Transverse colon (tissue), 4 donors: ENCODE measurements around the gene EML4. TPM values are rescaled to one million over a fixed set of nuclear protein-coding genes. Genes with fewer than 3 reads are reported as not detected.

Source experiments
- DNase-seq: peaks from one replicate; pipeline ENCODE4 v3.0.0-alpha.2; 2019
- H3K27ac ChIP-seq, 4 donors: fragments of 200-600 bp; sonication (generic); 2 replicates each; pipeline ENCODE4 v1.5.1; 2016 to 2018; ENCODE audit warnings: inconsistent platforms in 4 of 4
- H3K27me3 ChIP-seq: fragments of 200-600 bp; sonication (generic); 2 replicates; pipeline ENCODE4 v1.5.1; 2017; ENCODE audit warnings: inconsistent platforms
- H3K36me3 ChIP-seq, 4 donors: fragments of 200-600 bp; sonication (generic); 2 replicates each; pipeline ENCODE4 v1.5.1; 2017 to 2019; ENCODE audit warnings: inconsistent platforms in 4 of 4
- H3K4me1 ChIP-seq, 4 donors: fragments of 200-600 bp; sonication (generic); 2 replicates each; pipeline ENCODE4 v1.5.1; 2017 to 2020; ENCODE audit warnings: inconsistent platforms in 4 of 4
- H3K4me3 ChIP-seq, 4 donors: fragments of 200-600 bp; sonication (generic); 1 replicate in 1 of 4; 2 replicates in 3 of 4; pipeline versions ENCODE4 v1.5.1 to v1.6.1; 2017 to 2019; ENCODE audit warnings: inconsistent platforms in 4 of 4
- H3K9me3 ChIP-seq, 2 donors: fragments of 200-600 bp; sonication (generic); 2 replicates each; pipeline ENCODE4 v1.5.1; 2017 to 2019; ENCODE audit warnings: inconsistent platforms in 2 of 2
- EP300 ChIP-seq: sonication (generic); formaldehyde crosslinking; IDR thresholded peaks from one replicate; pipeline ENCODE4 v1.6.1; 2017; ENCODE audit warnings: antibody characterized with exemption, low read depth
- POLR2A ChIP-seq: fragments of 450-650 bp; IDR thresholded peaks from one replicate; pipeline ENCODE4 v1.6.1; 2016; ENCODE audit warnings: antibody characterized with exemption, mild to moderate bottlenecking, moderate library complexity
- POLR2AphosphoS5 ChIP-seq, 3 donors: sonication (generic); formaldehyde crosslinking; IDR thresholded peaks; one replicate each; pipeline ENCODE4 v1.6.1; 2016; ENCODE audit warnings: antibody characterized with exemption in 3 of 3
- WGBS, 2 donors: methylation state at CpG; one replicate each; pipeline ENCODE4 v1.1.5; 2018; ENCODE audit warnings: low coverage in 1 of 2; 5-methylcytosine and 5-hydroxymethylcytosine counted together
- in situ Hi-C, 4 donors: fragments of 200-750 bp; cut with MboI; loops; one replicate each; pipeline versions ENCODE4 v1.15.0 to v1.15.1; 2017; ENCODE audit warnings: low sequenced_read_pairs in 3 of 4, low pct_ligation_motif_present in 1 of 4, low pct_unique_long_range_greater_than_20kb in 1 of 4
- intact Hi-C: fragments of 100-400 bp; cut with DNase I; formaldehyde crosslinking; loops from one replicate; pipeline ENCODE4 v1.15.1; 2023; ENCODE audit warnings: low total_unique reads
- total RNA-seq, 4 donors: library from RNA; depleted of rRNA; stranded (reverse); fragments of >200 nt; gene quantifications; one replicate each; pipeline ENCODE4 v1.1.0, GENCODE V29; 2016
- TF ChIP-seq, protein P1 (sequence below), 5 experiments: fragments of 200-600 bp in 3 of 5; fragments of 450-650 bp in 2 of 5; sonication (generic) in 3 of 5; IDR thresholded peaks; 1 replicate in 2 of 5; 2 replicates in 3 of 5; pipeline ENCODE4 v1.5.1; 2016 to 2017; ENCODE audit warnings: antibody characterized with exemption in 5 of 5, inconsistent platforms in 3 of 5, mild to moderate bottlenecking in 2 of 5, moderate library complexity in 1 of 5

The EML4 gene
- total RNA-seq, 4 donors from 2014 or later, result 49.7 to 91.5 (median 67.5) TPM

DNA sequence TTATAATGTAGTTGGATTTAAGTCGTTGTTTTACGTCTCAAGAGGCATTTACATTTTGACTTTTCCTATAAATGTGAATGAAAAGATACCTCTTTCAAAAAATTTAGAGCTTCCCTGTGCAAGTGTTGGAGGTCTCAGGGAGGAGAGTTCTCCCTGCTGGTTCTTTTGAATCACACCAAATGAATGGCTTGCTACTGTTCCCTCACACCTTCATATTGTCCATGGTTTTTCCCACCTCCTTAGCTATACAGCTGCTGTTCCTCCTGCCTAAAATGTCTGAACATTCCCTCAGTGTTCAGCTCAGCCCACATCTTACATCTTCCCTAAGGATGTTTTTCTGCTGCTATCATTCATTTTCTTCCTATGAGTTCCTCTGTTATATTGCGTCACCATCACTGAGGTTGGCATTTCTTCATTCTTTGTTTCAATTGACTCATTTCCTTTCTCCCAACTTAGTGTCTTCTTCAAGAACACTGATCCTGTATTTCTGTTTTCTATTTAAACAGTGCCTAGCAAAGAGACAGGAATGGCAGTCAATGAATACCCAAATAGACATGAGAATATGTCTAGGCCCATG lies 145.8 kb downstream of the EML4 start:
- Histone ChIP-seq H3K4me1 (peaks cover 0 to 9% (median 5%) of the 10 kb centered on the region in 4 donors), H3K36me3 (peaks cover 0 to 38% (median 10%) of the 10 kb centered on the region in 4 donors), H3K27ac (no peak overlapping the region), H3K4me3 (no peak overlapping the region), H3K27me3 (no peaks in the 10 kb centered on the region), H3K9me3 (no peaks in the 10 kb centered on the region)
- 87 to 95% methylated on average over 3 of the region's 3 CpGs for WGBS, 2 donors
- intact Hi-C loops, result no loop called here
- DNase-seq, result no peak
- in situ Hi-C loops, result no loop called here
- TF ChIP-seq, protein P1, sequence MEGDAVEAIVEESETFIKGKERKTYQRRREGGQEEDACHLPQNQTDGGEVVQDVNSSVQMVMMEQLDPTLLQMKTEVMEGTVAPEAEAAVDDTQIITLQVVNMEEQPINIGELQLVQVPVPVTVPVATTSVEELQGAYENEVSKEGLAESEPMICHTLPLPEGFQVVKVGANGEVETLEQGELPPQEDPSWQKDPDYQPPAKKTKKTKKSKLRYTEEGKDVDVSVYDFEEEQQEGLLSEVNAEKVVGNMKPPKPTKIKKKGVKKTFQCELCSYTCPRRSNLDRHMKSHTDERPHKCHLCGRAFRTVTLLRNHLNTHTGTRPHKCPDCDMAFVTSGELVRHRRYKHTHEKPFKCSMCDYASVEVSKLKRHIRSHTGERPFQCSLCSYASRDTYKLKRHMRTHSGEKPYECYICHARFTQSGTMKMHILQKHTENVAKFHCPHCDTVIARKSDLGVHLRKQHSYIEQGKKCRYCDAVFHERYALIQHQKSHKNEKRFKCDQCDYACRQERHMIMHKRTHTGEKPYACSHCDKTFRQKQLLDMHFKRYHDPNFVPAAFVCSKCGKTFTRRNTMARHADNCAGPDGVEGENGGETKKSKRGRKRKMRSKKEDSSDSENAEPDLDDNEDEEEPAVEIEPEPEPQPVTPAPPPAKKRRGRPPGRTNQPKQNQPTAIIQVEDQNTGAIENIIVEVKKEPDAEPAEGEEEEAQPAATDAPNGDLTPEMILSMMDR (IDR thresholded peaks at IDR 0.05), result no peak
- no peak for TF ChIP-seq POLR2AphosphoS5 (IDR thresholded peaks at IDR 0.05)
- no peak for TF ChIP-seq POLR2A
- TF ChIP-seq EP300, result no peak

GRCh38 chr2:42315844-42316470 lies 146.8 kb downstream of the EML4 start:
- H3K27me3 ChIP-seq, result no peaks in the 10 kb centered on the region
- intact Hi-C loops (no loop called here), in situ Hi-C loops (no loop called here)
- no peak for TF ChIP-seq POLR2AphosphoS5 (IDR thresholded peaks at IDR 0.05)
- TF ChIP-seq, protein P1 (IDR thresholded peaks at IDR 0.05), result no peak
- TF ChIP-seq EP300, result no peak
- no peak for TF ChIP-seq POLR2A
- peaks cover 0 to 39% (median 10%) of the 10 kb centered on the region in 4 donors for H3K36me3 ChIP-seq
- no peak overlapping the region for H3K27ac ChIP-seq
- H3K4me3 ChIP-seq, result no peak overlapping the region
- DNase-seq, result no peak
- WGBS, 2 donors, result 89 to 94% methylated on average over 6 of the region's 6 CpGs
- peaks cover 0 to 9% (median 5%) of the 10 kb centered on the region in 4 donors for H3K4me1 ChIP-seq
- no peaks in the 10 kb centered on the region for H3K9me3 ChIP-seq

- no peak for DNase-seq
- Histone ChIP-seq H3K27ac (no peak overlapping the region), H3K36me3 (peaks cover 0 to 39% (median 10%) of the 10 kb centered on the region in 4 donors), H3K4me1 (peaks cover 0 to 2% (median 0%) of the 10 kb centered on the region in 4 donors), H3K4me3 (no peak overlapping the region), H3K27me3 (no peaks in the 10 kb centered on the region), H3K9me3 (no peaks in the 10 kb centered on the region)
- intact Hi-C loops (no loop called here), in situ Hi-C loops (no loop called here)
- TF ChIP-seq POLR2AphosphoS5 (IDR thresholded peaks at IDR 0.05) (no peak), POLR2A (no peak), EP300 (no peak)
- TF ChIP-seq, protein P1 (IDR thresholded peaks at IDR 0.05), result no peak
- 98 to 100% methylated on average over 3 of the region's 3 CpGs for WGBS, 2 donors
These were observed 147.8 kb downstream of the EML4 start for GRCh38 chr2:42316910-42317309.

- intact Hi-C loops, result no loop called here
These were observed 148.3 kb downstream of the EML4 start for GRCh38 chr2:42317486-42317885.

More at GRCh38 chr2:42317486-42317885, 148.3 kb downstream of the EML4 start:
- TF ChIP-seq EP300 (no peak), POLR2AphosphoS5 (IDR thresholded peaks at IDR 0.05) (no peak), POLR2A (no peak)
- TF ChIP-seq, protein P1 (IDR thresholded peaks at IDR 0.05), result no peak
- H3K27ac ChIP-seq, result no peak overlapping the region
- peaks cover 0 to 39% (median 10%) of the 10 kb centered on the region in 4 donors for H3K36me3 ChIP-seq
- WGBS, 2 donors, result 89 to 92% methylated on average over 3 of the region's 3 CpGs
- H3K4me1 ChIP-seq, result no peaks in the 10 kb centered on the region
- no peaks in the 10 kb centered on the region for H3K27me3 ChIP-seq
- in situ Hi-C loops, result no loop called here
- no peak for DNase-seq
- H3K4me3 ChIP-seq, result no peak overlapping the region
- H3K9me3 ChIP-seq, result no peaks in the 10 kb centered on the region
